Activated CD4-positive, alpha-beta T cell treated with anti-CD3 and anti-CD28 coated beads, Interleukin-2, amount 50 U/mL, for 4 hours (primary cell): Measurements from ENCODE around the gene SRMS.

Experiments
- DNase-seq, 2 experiments: peaks; one replicate each; pipeline ENCODE4 v3.0.0-alpha.2; 2020

The SRMS gene

DNA sequence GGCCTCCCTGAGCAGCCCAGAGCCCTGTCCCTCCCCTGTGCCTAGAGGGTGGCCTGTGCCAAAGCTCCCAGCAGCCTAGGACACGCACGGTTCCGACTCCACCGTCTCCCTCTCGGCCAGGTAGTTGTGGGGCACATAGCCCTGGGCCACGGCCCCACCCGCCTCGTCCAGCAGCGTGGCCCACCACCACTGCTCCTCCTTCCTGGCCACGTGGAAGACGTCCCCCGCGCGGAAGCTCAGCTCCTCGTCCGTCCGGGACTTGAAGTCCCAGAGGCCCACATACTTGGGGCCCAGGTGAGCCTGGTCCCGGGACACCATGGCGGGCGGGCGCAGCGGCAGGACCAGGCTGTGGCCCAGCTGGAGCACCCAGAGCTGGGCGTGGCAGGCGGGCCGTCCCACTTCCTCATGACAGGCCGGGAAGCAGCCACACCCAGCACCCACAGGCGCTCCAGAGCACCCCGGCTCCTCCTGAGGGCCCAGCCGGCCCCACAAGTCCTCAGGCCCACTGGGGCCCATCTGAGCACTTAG is 10.5 kb downstream of the SRMS start, which contains the start of gene PTK6:
TSS of gene PTK6 (minus strand) at position 380 of the 528 bp plus-strand sequence. CDS start at position 318, 62 bp downstream.
- no peak for DNase-seq

- DNase-seq: no peak
Observed at GRCh38 chr20:63536241-63536977, 11.1 kb downstream of the SRMS start.

DNA sequence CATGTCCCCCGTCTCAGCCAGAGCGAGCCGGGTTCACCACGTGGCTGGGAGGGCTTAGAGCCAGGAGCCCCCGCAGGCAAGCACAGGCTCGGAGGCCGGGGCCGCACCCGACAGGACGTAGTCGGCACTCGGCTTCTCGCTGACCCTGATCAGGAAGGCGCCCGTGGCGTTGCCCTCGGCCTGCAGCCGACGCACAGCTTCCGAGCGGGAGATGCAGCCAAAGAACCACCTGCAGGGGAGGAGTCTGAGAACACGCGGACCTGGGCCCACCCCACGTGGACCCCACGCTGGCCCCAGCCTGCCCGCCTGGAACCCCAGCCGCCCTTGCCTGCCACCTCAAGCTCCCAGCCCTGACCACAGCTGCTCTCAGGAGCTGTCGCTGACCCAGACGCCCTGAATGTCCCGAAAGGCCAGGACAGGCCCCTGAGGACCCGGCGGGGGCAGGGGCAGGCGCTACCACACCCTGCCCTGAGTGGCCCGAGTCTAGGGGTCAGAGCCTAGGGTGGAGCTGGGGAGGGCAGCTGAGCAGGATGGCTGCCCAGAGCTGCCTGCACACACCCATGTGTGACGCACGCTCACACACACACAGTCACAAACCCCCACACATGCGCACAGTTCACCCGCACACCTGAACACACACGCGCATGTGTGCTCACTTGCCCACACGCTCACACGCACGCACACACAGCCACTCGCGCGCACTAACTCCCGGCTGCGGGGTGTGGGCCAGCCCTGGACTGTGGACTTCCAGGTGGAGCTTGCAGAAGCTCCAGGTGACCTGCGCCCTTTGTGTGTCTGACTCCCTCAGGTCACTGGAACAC is 12.5 kb downstream of the SRMS start:
- DNase-seq: no peak

GRCh38 chr20:63534427-63534830 is 13.1 kb downstream of the SRMS start:
- no peak for DNase-seq

- no peak for DNase-seq
Observed at GRCh38 chr20:63533871-63534393, 13.6 kb downstream of the SRMS start.

DNA sequence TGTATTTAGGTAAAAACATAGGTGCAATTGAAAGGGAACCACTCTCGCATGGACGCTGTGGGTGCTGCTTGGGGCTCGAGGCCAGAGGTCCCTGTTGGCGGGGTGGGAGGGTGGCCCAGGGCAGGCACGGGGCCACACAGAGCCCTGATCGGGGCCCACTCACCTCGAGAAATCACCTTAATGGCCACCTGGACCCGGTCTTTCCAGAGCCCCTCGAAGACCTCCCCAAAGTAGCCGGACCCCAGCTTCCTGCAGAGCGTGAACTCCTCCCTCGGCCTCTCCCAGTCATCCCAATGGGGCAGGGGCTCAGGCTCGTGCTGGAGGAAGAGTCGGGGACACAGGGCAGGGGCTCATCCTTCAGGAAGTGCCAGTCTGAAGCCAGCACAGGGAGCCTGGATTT is 14.2 kb downstream of the SRMS start:
- DNase-seq: no peak

DNA sequence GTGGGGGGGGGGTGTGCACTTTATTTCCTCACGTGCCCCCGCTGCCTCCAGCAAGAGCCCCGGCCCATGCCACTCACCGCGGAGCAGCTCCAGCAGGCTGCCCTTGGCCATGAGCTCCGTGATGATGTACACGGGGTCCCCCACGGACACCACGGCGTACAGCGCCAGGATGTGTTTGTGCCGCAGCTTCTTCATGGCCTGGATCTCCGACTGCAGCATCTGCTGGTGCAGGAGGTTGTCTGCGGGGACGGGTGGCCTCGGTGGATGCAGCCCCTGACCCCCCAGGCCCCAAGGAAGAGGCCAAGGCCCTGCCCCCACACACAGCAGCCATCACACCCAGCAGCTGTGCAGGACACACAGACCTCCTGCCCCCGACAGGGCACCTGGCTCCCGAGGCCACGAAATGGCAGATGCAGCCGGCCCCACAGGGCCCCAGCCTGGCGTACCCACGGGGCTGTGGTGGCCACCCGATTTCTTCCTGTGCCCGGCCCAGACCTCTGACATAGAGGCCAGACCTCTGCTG is 15.0 kb downstream of the SRMS start:
- DNase-seq: no peak

DNA sequence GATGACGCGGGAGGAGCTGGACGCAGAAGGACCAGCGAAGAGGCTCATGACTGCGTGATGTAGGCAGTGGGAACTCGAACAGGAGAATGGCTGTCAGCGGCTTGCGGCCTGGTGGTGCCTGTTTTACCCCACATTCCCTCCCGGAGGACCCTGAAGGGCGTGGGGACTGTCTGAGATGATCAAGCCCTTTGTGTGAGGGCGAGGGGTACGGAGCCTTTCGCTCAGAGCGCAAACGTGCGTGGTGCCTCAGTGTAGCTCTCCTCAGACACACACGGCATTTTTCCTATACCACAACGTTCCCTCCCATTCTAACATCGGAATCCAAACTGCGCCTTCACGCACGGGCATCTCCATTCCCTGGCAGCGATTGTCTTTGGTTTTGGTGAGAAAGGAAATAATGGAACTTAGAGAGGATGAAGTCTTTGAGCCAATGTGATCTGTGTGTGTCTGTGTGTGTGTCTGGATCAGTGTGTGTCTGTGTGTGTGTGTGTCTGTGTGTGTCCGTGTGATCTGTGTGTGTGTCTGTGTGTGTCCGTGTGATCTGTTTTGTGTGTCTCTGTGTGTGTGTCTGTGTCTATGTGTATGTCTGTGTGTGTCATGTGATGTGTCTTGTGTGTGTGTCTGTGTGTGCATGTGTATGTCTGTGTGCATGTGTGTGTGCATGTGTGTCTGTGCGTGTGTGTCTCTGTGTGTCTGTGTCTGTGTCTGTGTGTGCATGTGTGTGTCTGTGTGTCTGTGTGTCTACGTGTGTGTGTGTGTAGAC is 15.7 kb downstream of the SRMS start:
- no peak for DNase-seq

GRCh38 chr20:63530788-63531160 is 16.8 kb downstream of the SRMS start:
- DNase-seq: no peak

GRCh38 chr20:63529861-63530787 is 17.4 kb downstream of the SRMS start:
- DNase-seq: no peak

DNA sequence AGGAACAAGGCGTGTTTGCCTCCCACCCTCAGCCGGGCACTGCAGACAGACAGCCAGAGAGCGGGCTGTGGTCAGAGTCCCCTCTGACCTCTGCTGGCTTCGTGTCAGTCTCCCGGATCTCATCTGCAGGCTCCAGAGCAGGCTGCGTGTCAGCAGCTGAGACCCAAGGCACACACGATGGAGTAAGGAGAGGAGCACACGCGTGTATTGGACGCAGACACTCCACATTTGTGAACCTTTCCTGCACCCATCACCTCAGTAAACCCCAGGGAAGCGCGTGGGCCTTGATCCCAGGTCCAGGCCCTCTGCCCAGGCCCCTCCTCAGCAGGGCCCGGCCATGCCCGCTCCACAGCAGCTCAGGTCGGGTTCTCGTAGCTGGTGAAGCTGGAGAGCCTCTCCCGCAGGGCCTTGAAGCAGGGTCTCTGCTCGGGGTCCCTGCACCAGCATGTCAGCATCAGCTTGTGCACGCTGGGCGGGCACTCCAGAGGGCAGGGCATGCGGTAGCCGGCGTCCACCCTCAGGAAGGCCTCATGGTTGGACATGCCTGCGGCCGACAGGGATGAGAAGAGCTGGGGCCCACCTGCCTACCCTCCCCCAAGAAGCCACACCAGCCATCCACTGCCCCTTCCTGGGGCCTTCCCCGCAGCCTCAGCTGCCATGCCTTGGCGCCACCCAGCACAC is 18.2 kb downstream of the SRMS start:
- DNase-seq: no peak

DNA sequence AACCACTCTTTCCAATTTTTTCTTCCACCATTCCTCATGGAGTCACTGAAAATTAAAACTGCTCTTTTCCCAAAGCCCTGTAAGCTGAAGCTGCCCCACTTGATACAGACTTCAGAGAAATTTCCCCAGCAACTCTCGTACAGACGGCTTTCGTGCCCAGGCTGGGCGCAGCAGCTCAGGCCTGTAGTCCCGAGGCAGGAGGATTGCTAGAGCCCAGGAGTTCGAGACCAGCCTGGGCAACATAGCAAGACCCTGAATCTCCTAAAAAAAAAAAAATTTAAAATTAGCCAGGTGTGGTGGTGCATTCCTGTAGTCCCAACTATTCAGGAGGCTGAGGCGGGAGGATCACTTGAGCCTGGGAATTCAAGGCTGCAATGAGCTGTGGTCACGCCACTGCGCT is 20.4 kb downstream of the SRMS start:
- DNase-seq: no peak

DNA sequence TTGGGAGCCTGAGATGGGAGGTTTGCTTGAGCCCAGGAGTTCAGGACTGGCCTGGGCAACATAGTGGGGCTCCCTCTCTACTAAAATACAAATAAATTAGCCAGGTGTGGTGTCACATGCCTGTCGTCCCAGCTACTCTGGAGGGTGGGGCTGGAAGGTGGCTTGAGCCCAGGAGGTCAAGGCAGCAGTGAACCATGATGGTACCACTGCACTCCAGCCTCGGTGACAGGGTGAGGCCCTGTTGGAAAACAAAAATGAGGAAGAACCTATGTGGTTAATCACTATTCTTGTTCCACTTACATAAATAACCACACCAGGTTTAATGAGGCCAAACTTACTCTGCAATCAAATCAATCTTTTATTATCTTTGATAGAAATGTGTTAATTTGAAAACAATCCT is 21.6 kb downstream of the SRMS start:
- no peak for DNase-seq

DNA sequence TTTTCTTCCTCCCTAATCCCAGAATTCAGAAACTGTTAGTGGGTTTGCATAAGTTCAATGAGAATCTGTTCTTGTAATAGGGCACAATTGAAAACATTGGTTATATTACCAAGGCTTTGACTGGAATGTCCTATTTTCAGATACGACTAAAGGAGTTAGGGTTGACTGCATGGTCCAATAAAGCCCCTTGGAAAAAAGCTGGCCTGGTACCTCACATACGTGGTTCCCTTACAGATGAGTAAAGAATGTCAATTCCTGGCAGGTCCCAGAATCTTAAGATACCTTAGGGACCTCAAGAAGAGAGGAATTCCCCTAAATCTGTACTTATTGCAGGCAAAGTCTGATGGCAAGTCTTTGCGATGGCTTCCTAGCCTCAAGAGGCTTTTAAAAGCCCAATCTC is 22.4 kb downstream of the SRMS start:
- no peak for DNase-seq

DNA sequence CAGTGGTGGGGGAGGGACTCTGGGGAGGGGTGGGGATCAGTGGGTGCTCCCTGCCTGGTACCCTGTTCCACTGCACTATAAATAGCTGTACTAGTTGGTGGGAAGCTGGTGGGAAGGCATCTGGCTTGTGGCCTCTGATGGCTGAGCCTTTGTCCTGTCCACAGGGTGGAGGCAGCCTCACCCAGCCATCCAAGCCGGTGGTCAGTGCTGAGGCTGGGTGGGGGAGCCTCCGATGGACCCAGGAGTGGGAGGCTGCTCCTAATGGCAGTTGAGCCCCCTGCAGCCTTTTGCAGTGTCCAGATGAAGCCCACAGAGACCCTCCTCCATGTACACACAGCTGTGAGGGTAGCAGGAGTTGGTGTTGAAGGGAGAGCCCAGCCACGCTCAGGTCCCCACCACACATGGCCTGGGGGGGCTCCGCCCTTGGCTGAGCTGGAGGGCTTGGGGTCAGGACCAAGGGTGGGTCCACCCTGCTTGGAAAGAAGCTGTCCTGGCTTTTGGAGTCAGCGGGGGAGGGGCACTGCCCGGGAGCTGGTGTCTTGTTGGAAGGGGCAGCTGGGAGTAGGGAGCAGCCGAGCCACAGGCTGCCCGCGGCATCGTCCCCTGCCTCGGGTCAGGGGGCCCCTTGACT is 24.5 kb downstream of the SRMS start:
- DNase-seq: no peak

DNA sequence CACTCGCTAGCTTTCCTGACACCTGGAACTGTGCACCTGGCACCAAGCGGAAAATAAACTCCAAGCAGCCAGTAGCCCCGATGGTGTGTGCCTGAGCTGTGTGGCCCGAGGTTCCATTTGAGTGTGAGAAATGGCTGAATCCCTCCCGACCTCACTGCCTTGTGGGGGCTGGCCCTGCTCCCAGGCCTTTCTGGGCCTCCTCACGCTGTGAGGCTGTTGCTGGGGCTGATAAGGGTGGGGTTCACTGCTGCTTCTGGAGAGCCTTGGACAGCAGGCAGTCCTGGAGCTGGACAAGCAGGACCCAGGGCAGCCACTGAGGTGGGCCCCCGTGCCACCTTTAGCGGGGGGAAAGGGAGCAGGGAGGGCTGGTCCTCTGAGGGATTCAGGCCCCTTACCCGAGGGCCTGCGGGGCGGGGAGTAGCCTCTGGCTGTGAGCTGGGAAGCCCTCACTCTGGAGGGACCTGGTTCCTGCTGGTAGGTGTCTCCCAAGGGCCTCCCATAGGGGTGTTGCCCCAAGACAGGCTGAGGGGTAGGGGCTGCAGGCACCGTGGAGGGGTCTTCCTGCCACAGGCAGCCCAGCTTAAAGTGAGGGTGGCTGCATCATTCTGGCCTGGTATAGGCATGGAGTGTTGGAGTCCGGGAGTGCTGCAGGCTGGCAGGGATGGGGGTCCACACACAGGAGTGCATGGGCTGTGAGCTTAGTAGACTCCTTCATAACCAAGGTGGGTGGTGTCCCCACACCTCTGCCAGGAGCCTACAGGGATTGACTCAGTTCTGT is 25.3 kb downstream of the SRMS start:
- no peak for DNase-seq

- no peak for DNase-seq
Observed at GRCh38 chr20:63521602-63522001, 25.9 kb downstream of the SRMS start.

DNA sequence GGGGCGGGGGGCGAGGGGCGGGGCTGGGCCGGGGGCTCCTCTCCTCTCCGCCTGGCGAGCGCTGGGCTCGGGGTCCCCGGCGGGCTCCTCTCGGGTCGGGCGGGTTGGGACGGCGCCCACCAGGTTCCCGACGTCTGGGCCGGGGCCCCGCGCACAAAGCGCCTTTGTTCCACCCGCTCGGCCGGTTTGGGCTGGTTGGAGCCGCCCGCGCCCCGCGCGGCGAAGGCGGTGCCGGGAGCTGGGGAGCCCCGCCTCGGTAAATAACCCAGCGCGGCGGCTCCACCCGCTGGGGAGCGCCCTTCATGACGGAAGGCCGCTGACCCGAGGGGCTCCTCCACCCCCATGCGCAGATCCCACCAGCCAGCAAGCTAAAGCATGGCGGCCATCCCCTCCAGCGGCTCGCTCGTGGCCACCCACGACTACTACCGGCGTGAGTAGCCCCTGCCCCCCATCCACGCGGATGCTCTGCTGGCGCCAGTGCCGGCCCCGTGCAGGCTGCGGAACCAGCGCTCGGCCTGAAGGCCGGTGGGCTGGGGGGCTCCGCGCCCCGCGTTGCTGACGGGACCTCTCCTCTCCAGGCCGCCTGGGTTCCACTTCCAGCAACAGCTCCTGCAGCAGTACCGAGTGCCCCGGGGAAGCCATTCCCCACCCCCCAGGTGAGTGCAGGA is 26.5 kb downstream of the SRMS start:
- peak; percentile 49 to 58 for DNase-seq

- peak; percentile 69 to 79 for DNase-seq
Observed at GRCh38 chr20:63520504-63520933, 27.0 kb downstream of the SRMS start, which contains the start of gene PPDPF. Gene PPDPF, plus strand, starts transcription at chr20:63520765. Its CDS starts 544 bp downstream, at chr20:63521309.
